Natural killer cell (primary cell): Measurements from ENCODE around the gene UBE2K. TPM values are rescaled to one million over a fixed set of nuclear protein-coding genes. Genes with fewer than 3 reads are reported as not detected.

Source experiments
- ATAC-seq, 3 donors: fragments of 150-1000 bp in 2 of 3; fragments of 200-7000 bp in 1 of 3; cut with Tn5 transposase; 1 replicate in 1 of 3; 2 replicates in 2 of 3; pipeline ENCODE4 v1.10.0; 2021; ENCODE audit warnings: mild to moderate bottlenecking in 2 of 3, moderate library complexity in 2 of 3
- DNase-seq, 2 donors: peaks; one replicate each; pipeline versions ENCODE4 v3.0.0 to v3.0.0-alpha.2; 2013 to 2021; ENCODE audit warnings: mixed read lengths in 1 of 2
- H3K27ac ChIP-seq: one replicate; pipeline ENCODE4 v1.5.1; 2013; ENCODE audit warnings: mild to moderate bottlenecking, low read length
- H3K27me3 ChIP-seq: one replicate; pipeline ENCODE4 v1.6.1; 2013; ENCODE audit warnings: low read length; ENCODE audit not compliant: control insufficient read depth, insufficient read depth
- H3K36me3 ChIP-seq: one replicate; pipeline ENCODE4 v1.6.1; 2013; ENCODE audit warnings: low read length; ENCODE audit not compliant: control insufficient read depth, insufficient read depth
- H3K4me1 ChIP-seq: one replicate; pipeline ENCODE4 v1.6.1; 2013; ENCODE audit warnings: low read length; ENCODE audit not compliant: control insufficient read depth, insufficient read depth
- H3K4me3 ChIP-seq: one replicate; pipeline ENCODE4 v1.5.1; 2013; ENCODE audit warnings: low read length
- H3K9me3 ChIP-seq: one replicate; pipeline ENCODE4 v1.6.1; 2013; ENCODE audit warnings: low read length; ENCODE audit not compliant: control insufficient read depth, insufficient read depth
- H3K27ac Mint-ChIP-seq, 2 donors: one replicate each; pipeline ENCODE4 v1.8.0; 2022; ENCODE audit warnings: mild to moderate bottlenecking in 2 of 2, mixed read lengths in 2 of 2, moderate library complexity in 1 of 2
- H3K27me3 Mint-ChIP-seq, 2 donors: one replicate each; pipeline ENCODE4 v1.8.0; 2022; ENCODE audit warnings: low read depth in 2 of 2, mixed read lengths in 2 of 2
- H3K36me3 Mint-ChIP-seq: one replicate; pipeline ENCODE4 v1.8.0; 2022; ENCODE audit warnings: mixed read lengths
- H3K4me1 Mint-ChIP-seq, 2 donors: one replicate each; pipeline ENCODE4 v1.8.0; 2022; ENCODE audit warnings: mixed read lengths in 2 of 2
- H3K4me3 Mint-ChIP-seq: one replicate; pipeline ENCODE4 v1.8.0; 2022; ENCODE audit warnings: mild to moderate bottlenecking, moderate library complexity, mixed read lengths
- H3K9me3 Mint-ChIP-seq, 2 donors: one replicate each; pipeline ENCODE4 v1.8.0; 2022; ENCODE audit warnings: mixed read lengths in 2 of 2
- WGBS: methylation state at CpG from one replicate; pipeline ENCODE4 v1.1.7; 2013; ENCODE audit warnings: missing lambda C conversion rate; ENCODE audit not compliant: insufficient coverage; 5-methylcytosine and 5-hydroxymethylcytosine counted together
- intact Hi-C: fragments of 100-400 bp; cut with micrococcal nuclease; formaldehyde crosslinking; loops from one replicate; pipeline ENCODE4 v1.14.2; 2022
- total RNA-seq, 4 donors: library from RNA; stranded (reverse); fragments of 120-200 nt in 1 of 4; gene quantifications; one replicate each; pipeline versions ENCODE4 v1.2.3 to v1.2.4, GENCODE V29; 2013 to 2022
- TF ChIP-seq, protein P1 (sequence below): fragments of 200-600 bp; IDR thresholded peaks from one replicate; pipeline ENCODE4 v1.8.0; 2022; ENCODE audit warnings: antibody characterized with exemption

UBE2K gene
- total RNA-seq, 3 donors from 2014 or later (not counting 1 experiment from before 2014, with no cell fraction given): 38.0 to 53.9 (median 43.6) TPM

DNA sequence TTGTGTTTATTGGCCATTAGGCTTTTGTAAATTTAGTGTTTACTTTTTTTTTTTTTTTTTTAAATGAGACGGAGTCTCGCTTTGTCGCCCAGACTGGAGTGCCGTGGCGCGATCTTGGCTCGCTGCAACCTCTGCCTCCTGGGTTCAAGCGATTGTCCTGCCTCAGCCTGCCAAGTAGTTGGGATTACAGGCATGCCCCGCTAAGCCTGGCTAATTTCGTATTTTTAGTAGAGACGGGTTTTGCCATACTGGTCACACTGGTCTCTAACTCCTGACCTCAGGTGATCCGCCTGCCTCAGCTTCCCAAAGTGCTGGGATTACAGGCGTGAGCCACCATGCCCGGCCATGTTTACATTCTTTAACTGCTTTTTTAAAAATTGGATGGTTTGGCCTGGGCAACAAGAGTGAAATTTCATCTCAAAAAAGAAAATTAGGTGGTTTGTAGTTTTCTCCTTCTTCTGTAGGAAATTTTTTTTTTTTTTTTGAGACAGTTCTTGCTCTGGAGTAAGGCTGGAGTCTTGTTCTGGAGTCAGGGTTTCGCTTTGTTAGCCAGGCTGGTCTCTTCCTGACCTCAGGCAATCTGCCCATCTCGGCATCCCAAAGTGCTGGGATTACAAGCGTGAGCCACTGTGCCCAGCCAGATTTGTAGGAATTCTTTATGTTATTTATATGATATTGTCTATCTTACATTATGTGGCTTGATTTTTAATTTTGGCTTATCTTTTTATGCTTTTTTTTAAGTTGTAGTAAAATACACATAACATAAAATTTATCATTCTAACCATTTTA, 15.1 kb downstream of the UBE2K start:
- H3K4me1 ChIP-seq: peaks cover 16% of the 10 kb centered on the region
- TF ChIP-seq, protein P1, sequence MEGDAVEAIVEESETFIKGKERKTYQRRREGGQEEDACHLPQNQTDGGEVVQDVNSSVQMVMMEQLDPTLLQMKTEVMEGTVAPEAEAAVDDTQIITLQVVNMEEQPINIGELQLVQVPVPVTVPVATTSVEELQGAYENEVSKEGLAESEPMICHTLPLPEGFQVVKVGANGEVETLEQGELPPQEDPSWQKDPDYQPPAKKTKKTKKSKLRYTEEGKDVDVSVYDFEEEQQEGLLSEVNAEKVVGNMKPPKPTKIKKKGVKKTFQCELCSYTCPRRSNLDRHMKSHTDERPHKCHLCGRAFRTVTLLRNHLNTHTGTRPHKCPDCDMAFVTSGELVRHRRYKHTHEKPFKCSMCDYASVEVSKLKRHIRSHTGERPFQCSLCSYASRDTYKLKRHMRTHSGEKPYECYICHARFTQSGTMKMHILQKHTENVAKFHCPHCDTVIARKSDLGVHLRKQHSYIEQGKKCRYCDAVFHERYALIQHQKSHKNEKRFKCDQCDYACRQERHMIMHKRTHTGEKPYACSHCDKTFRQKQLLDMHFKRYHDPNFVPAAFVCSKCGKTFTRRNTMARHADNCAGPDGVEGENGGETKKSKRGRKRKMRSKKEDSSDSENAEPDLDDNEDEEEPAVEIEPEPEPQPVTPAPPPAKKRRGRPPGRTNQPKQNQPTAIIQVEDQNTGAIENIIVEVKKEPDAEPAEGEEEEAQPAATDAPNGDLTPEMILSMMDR: no peak
- ATAC-seq (no peak), DNase-seq (no peak)
- Mint-ChIP-seq H3K4me1 (peaks cover 39 to 49% of the 10 kb centered on the region in 2 donors), H3K36me3 (no peaks in the 10 kb centered on the region), H3K27me3 (no peaks in the 10 kb centered on the region), H3K4me3 (no peak overlapping the region), H3K27ac (peak overlapping the region in 1 of 2 donors; percentile 31), H3K9me3 (no peaks in the 10 kb centered on the region)
- no peaks in the 10 kb centered on the region for H3K27me3 ChIP-seq
- 97% methylated on average over 16 of the region's 17 CpGs for WGBS
- no peak overlapping the region for H3K4me3 ChIP-seq
- no peaks in the 10 kb centered on the region for H3K36me3 ChIP-seq
- no peak overlapping the region for H3K27ac ChIP-seq
- intact Hi-C loops: no loop called here
- no peaks in the 10 kb centered on the region for H3K9me3 ChIP-seq

DNA sequence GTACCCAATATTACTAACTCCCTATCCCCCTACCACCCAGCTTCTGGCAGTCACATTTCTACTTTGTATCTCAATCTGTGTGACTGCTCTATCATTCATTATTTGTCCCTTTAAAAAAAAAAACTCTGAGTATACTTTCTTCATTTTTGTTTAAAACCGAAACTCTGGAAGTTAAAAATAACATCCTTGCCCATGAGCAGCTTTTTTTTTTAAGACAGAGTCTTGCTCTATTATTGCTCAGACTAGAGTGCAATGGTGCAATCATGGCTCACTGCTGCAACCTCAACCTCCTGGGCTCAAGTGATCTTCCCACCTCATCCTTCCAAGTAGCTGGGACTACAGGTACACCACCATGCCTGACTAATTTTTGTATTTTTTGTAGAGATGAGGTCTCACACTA, 15.8 kb downstream of the UBE2K start:
- 24% methylated on average over 1 of the region's 1 CpG for WGBS
- ATAC-seq: no peak
- Mint-ChIP-seq H3K27me3 (no peaks in the 10 kb centered on the region), H3K9me3 (no peaks in the 10 kb centered on the region), H3K36me3 (no peaks in the 10 kb centered on the region), H3K4me3 (no peak overlapping the region), H3K4me1 (peaks cover 43 to 49% of the 10 kb centered on the region in 2 donors), H3K27ac (peak overlapping the region; percentile 31 to 38)
- no peak overlapping the region for H3K27ac ChIP-seq
- peaks cover 23% of the 10 kb centered on the region for H3K4me1 ChIP-seq
- TF ChIP-seq, protein P1: no peak
- no peaks in the 10 kb centered on the region for H3K27me3 ChIP-seq
- H3K4me3 ChIP-seq: no peak overlapping the region
- H3K9me3 ChIP-seq: no peaks in the 10 kb centered on the region
- DNase-seq: no peak
- no peaks in the 10 kb centered on the region for H3K36me3 ChIP-seq
- intact Hi-C loops: no loop called here

DNA sequence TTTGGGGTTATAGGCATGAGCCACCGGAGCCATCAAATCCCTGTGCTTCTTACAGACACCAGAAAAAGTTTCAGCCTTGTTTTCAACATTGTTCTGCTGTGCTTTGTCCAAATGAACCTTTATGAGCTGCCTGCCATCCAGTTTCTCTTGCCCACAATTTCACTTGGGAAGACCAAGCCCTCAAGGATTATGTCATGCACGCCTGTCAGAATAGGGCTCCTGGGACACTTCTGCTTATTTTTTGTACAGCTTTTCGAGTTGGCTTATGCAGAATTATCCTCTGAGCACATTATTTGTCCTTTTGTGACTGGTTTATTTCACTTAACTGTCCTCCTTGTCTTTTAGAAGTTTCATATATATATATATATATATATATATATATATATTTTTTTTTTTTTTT, 16.2 kb downstream of the UBE2K start:
- Mint-ChIP-seq H3K27me3 (no peaks in the 10 kb centered on the region), H3K27ac (peak overlapping the region; percentile 31 to 38), H3K36me3 (no peaks in the 10 kb centered on the region), H3K4me1 (peaks cover 43 to 49% of the 10 kb centered on the region in 2 donors), H3K9me3 (no peaks in the 10 kb centered on the region), H3K4me3 (no peak overlapping the region)
- no peak for DNase-seq
- TF ChIP-seq, protein P1: no peak
- peaks cover 27% of the 10 kb centered on the region for H3K4me1 ChIP-seq
- H3K4me3 ChIP-seq: no peak overlapping the region
- no peak overlapping the region for H3K27ac ChIP-seq
- WGBS: 82% methylated on average over 3 of the region's 3 CpGs
- no peak for ATAC-seq
- no peaks in the 10 kb centered on the region for H3K36me3 ChIP-seq
- H3K27me3 ChIP-seq: no peaks in the 10 kb centered on the region
- no peaks in the 10 kb centered on the region for H3K9me3 ChIP-seq
- intact Hi-C loops: no loop called here
